Sigmoid colon (tissue), 3 donors: ENCODE data around the gene CYBB.

Experiments
- CTCF ChIP-seq, 4 experiments: fragments of 450-650 bp in 3 of 4; fragments of 200-600 bp in 1 of 4; IDR thresholded peaks; one replicate each; pipeline ENCODE4 v1.5.1; 2016 to 2019; ENCODE audit warnings: antibody characterized with exemption in 4 of 4, mild to moderate bottlenecking in 3 of 4, moderate library complexity in 2 of 4
- POLR2A ChIP-seq, 2 donors: fragments of 450-650 bp; IDR thresholded peaks; one replicate each; pipeline ENCODE4 v1.6.1; 2016; ENCODE audit warnings: antibody characterized with exemption in 2 of 2, mild to moderate bottlenecking in 2 of 2, moderate library complexity in 2 of 2

- no peak for TF ChIP-seq CTCF (IDR thresholded peaks at IDR 0.05)
- no peak for TF ChIP-seq POLR2A (IDR thresholded peaks at IDR 0.05)
Measured at GRCh38 chrX:37745835-37746217, 34.0 kb upstream of the CYBB start.
